K562 (cell line): Measurements from ENCODE around the gene TMEM164. TPM values are rescaled to one million over a fixed set of nuclear protein-coding genes. Genes with fewer than 3 reads are reported as not detected.
A peak's percentile ranks its signal among the peaks of the same experiment; 100 is the strongest.

Experiments
- ATAC-seq: fragments of 200-7000 bp; cut with Tn5 transposase; 3 replicates; pipeline ENCODE4 v1.9.1; 2020; ENCODE audit warnings: moderate library complexity
- BruUV-seq: library from RNA; stranded (reverse); fragments of 400-500 nt; replicated peaks from 2 replicates; lab custom pipeline; 2021; lab: Mats Ljungman, UMichigan
- CTCF ChIA-PET: fragments of 300-600 bp; formaldehyde crosslinking; extraction: SDS; loops from one replicate; lab custom pipeline; 2021; ENCODE audit warnings: low intra/inter-chr PET ratio; lab: Yijun Ruan, JAX
- POLR2A ChIA-PET: fragments of 300-600, 350-650 bp; sonication (Branson Sonifier 250); formaldehyde crosslinking; extraction: SDS; loops from one replicate; lab custom pipeline; 2021; ENCODE audit warnings: antibody characterized with exemption, inconsistent platforms; lab: Yijun Ruan, JAX
- DNase-seq, 4 experiments: peaks; one replicate each; pipeline versions ENCODE4 v3.0.0 to v3.0.0-alpha.2; 2011 to 2018; ENCODE audit warnings: low spot score in 3 of 4, mixed read lengths in 3 of 4; ENCODE audit errors: extremely low read depth in 1 of 4
- FAIRE-seq: peaks from 2 replicates; lab custom pipeline; 2011; peaks lifted over from hg19 to GRCh38; lab: Jason Lieb, UNC
- H2AFZ ChIP-seq: 2 replicates; pipeline ENCODE4 v1.6.0; 2011; ENCODE audit warnings: low read depth, low read length, control low read depth, inconsistent platforms
- H3K27ac ChIP-seq: fragments of 200-600 bp; 3 replicates; pipeline ENCODE4 v1.8.0; 2011; ENCODE audit warnings: low read depth, mild to moderate bottlenecking, control low read depth, inconsistent platforms, low read length, moderate library complexity, mixed read lengths; ENCODE audit errors: extremely low read depth
- H3K27me3 ChIP-seq, 2 experiments: fragments of 300-600 bp in 1 of 2; 2 replicates in 1 of 2; 3 replicates in 1 of 2; pipeline versions ENCODE4 v1.6.0 to v1.8.0; 2011; ENCODE audit warnings: inconsistent platforms in 2 of 2, low read length in 2 of 2, mild to moderate bottlenecking in 1 of 2, mixed read lengths in 1 of 2, moderate library complexity in 1 of 2; ENCODE audit not compliant: control insufficient read depth in 2 of 2, insufficient read depth in 2 of 2
- H3K36me3 ChIP-seq: fragments of 300-600 bp; 3 replicates; pipeline ENCODE4 v1.8.0; 2011; ENCODE audit warnings: mild to moderate bottlenecking, low read length, inconsistent platforms; ENCODE audit not compliant: control insufficient read depth, insufficient read depth
- H3K4me1 ChIP-seq, 2 experiments: fragments of 200-600 bp in 1 of 2; replicated peaks in 1 of 2; 2 replicates in 1 of 2; 3 replicates in 1 of 2; pipeline versions ENCODE4 v1.5.1 to v1.8.0; 2011; ENCODE audit warnings: inconsistent platforms in 2 of 2, low read length in 2 of 2, mild to moderate bottlenecking in 1 of 2, mixed read lengths in 1 of 2, moderate library complexity in 1 of 2; ENCODE audit not compliant: control insufficient read depth in 2 of 2, insufficient read depth in 2 of 2
- H3K4me2 ChIP-seq: 2 replicates; pipeline ENCODE4 v1.6.1; 2011; ENCODE audit warnings: low read length, control low read depth, inconsistent platforms, mixed read lengths; ENCODE audit not compliant: insufficient read depth
- H3K4me3 ChIP-seq: fragments of 200-600 bp; sonication (generic), shearing (Covaris generic); 2 replicates; pipeline ENCODE4 v1.5.1; 2016; ENCODE audit warnings: control low read depth, inconsistent platforms
- H3K79me2 ChIP-seq: fragments of 200-600 bp; 3 replicates; pipeline ENCODE4 v1.8.0; 2011; ENCODE audit warnings: low read length, inconsistent platforms; ENCODE audit not compliant: control insufficient read depth, insufficient read depth
- H3K9ac ChIP-seq, 2 experiments: 2 replicates each; pipeline versions ENCODE4 v1.6.0 to v1.6.1; 2011; ENCODE audit warnings: low read depth in 2 of 2, low read length in 2 of 2, control low read depth in 1 of 2, inconsistent platforms in 1 of 2, mild to moderate bottlenecking in 1 of 2, mixed read lengths in 1 of 2; ENCODE audit not compliant: insufficient read depth in 1 of 2
- H3K9me1 ChIP-seq: one replicate; pipeline ENCODE4 v1.6.0; 2011; ENCODE audit warnings: inconsistent platforms, mild to moderate bottlenecking, low read length, moderate library complexity; ENCODE audit not compliant: control insufficient read depth, insufficient read depth
- H3K9me3 ChIP-seq: replicated peaks from 2 replicates; pipeline ENCODE4 v1.5.1; 2011; ENCODE audit warnings: low read depth, low read length, inconsistent platforms; ENCODE audit not compliant: control insufficient read depth, insufficient read depth
- H4K20me1 ChIP-seq: replicated peaks from 2 replicates; pipeline ENCODE4 v1.6.1; 2011; ENCODE audit warnings: low read length, inconsistent platforms, mixed read lengths; ENCODE audit not compliant: control insufficient read depth, insufficient read depth
- AFF1 ChIP-seq, 2 experiments: fragments of 450-650 bp; IDR thresholded peaks; 2 replicates each; pipeline ENCODE4 v1.6.1; 2018; ENCODE audit warnings: mild to moderate bottlenecking in 2 of 2, low read depth in 1 of 2; ENCODE audit not compliant: partially characterized antibody in 2 of 2
- ARHGAP35 ChIP-seq: fragments of 450-650 bp; IDR thresholded peaks from 2 replicates; pipeline ENCODE4 v1.6.1; 2018; ENCODE audit not compliant: partially characterized antibody
- ATF1 ChIP-seq, 2 experiments: fragments of 450-650 bp in 1 of 2; IDR thresholded peaks; 2 replicates each; pipeline ENCODE4 v1.6.1; 2016; ENCODE audit warnings: missing compliant biosample characterization in 1 of 2, missing genetic modification characterization in 1 of 2
- BCL6 ChIP-seq: fragments of 250-450 bp; sonication (Bioruptor Pico); IDR thresholded peaks from 2 replicates; pipeline ENCODE4 v1.4.0; 2020
- GATA2 ChIP-seq: sonication (generic); formaldehyde crosslinking; IDR thresholded peaks from 2 replicates; pipeline ENCODE4 v1.4.0; 2020; ENCODE audit warnings: mild to moderate bottlenecking, missing genetic modification reagents
- MCM7 ChIP-seq, 2 experiments: fragments of 450-650 bp; IDR thresholded peaks; 2 replicates each; pipeline ENCODE4 v1.6.1; 2016 to 2018
- MLLT1 ChIP-seq, 2 experiments: fragments of 450-650 bp; IDR thresholded peaks; 2 replicates each; pipeline ENCODE4 v1.6.1; 2016
- MXI1 ChIP-seq: IDR thresholded peaks from 2 replicates; pipeline ENCODE4 v1.6.1; 2011; ENCODE audit warnings: low read depth, mild to moderate bottlenecking, improper control_type of control experiment, low read length
- POLR2AphosphoS5 ChIP-seq: IDR thresholded peaks from 2 replicates; pipeline ENCODE4 v1.6.1; 2011; ENCODE audit warnings: mild to moderate bottlenecking, low read depth, low read length, moderate library complexity; ENCODE audit not compliant: control insufficient read depth, insufficient read depth
- SUPT5H ChIP-seq: fragments of 450-650 bp; IDR thresholded peaks from 2 replicates; pipeline ENCODE4 v1.6.1; 2016
- TEAD4 ChIP-seq, 2 experiments: sonication (generic) in 1 of 2; formaldehyde crosslinking in 1 of 2; IDR thresholded peaks; 2 replicates each; pipeline versions ENCODE4 v1.6.1 to v1.8.0; 2012 to 2022; ENCODE audit warnings: borderline replicate concordance in 1 of 2, inconsistent platforms in 1 of 2, low read length in 1 of 2, mild to moderate bottlenecking in 1 of 2, missing genetic modification reagents in 1 of 2
- ZNF217 ChIP-seq: sonication (generic); formaldehyde crosslinking; IDR thresholded peaks from 2 replicates; pipeline ENCODE4 v1.8.0; 2022; ENCODE audit warnings: mild to moderate bottlenecking, missing genetic modification reagents
- ZNF57 ChIP-seq: fragments of 450-650 bp; formaldehyde crosslinking; IDR thresholded peaks from 2 replicates; pipeline ENCODE4 v1.4.0; 2020; ENCODE audit warnings: mild to moderate bottlenecking, moderate library complexity
- ZNF589 ChIP-seq: fragments of 200-800 bp; sonication (Bioruptor generic); IDR thresholded peaks from 2 replicates; pipeline ENCODE4 v1.6.1; 2016; ENCODE audit warnings: low read depth, missing genetic modification characterization, missing compliant biosample characterization
- ZNF707 ChIP-seq: fragments of 250-450 bp; sonication (Bioruptor Pico); conservative IDR thresholded peaks from 2 replicates; pipeline ENCODE4 v1.8.0; 2022; ENCODE audit warnings: inconsistent platforms, mild to moderate bottlenecking, moderate library complexity
- ZNF778 ChIP-seq: fragments of 450-650 bp; formaldehyde crosslinking; IDR thresholded peaks from 2 replicates; pipeline ENCODE4 v1.4.0; 2020; ENCODE audit warnings: mild to moderate bottlenecking, moderate library complexity
- WGBS: fragments of 100-300 bp; shearing (Covaris generic); methylation state at CpG from one replicate; pipeline ENCODE4 v1.1.6; 2016; ENCODE audit warnings: low coverage, mixed read lengths; ENCODE audit not compliant: insufficient coverage; ENCODE audit errors: missing lambda C conversion rate; 5-methylcytosine and 5-hydroxymethylcytosine counted together
- in situ Hi-C: fragments of 300-500 bp; cut with MboI; formaldehyde crosslinking; loops from 4 replicates; pipeline ENCODE4 v1.15.0; 2018; ENCODE audit warnings: inconsistent platforms, mixed read lengths
- intact Hi-C: fragments of 100-400 bp; cut with micrococcal nuclease; formaldehyde crosslinking; loops from 2 replicates; pipeline ENCODE4 v1.14.2; 2022
- polyA plus RNA-seq, 8 experiments: library from polyadenylated mRNA; depleted of rRNA in 4 of 8; stranded (reverse) in 5 of 8; unstranded in 3 of 8; fragments of >200 nt; fragmentation: Nextera tagmentation in 2 of 8; fragmentation: Illumina TruSeq in 1 of 8; extraction: Ambion mirVana in 2 of 8; extraction: Trizol in 1 of 8; gene quantifications; 2 replicates each; pipeline versions ENCODE4 v1.2.1 to v1.2.3, GENCODE V29; 2011 to 2014; ENCODE audit warnings: inconsistent platforms in 1 of 8, missing spikeins in 1 of 8
- total RNA-seq, 7 experiments: library from RNA; depleted of rRNA in 6 of 7; stranded (reverse); fragments of >200 nt in 6 of 7; fragmentation: Illumina TruSeq in 2 of 7; extraction: Trizol in 2 of 7; gene quantifications; 2 replicates each; pipeline versions ENCODE4 v1.2.1 to v1.2.3, GENCODE V29; 2011 to 2021; ENCODE audit warnings: low replicate concordance in 1 of 7

TMEM164 gene
- total and polyA plus RNA-seq, 9 of the 15 experiments (the other 6 are each of a cell fraction or from before 2014, with no cell fraction given), result 2.4 to 57.3 (median 23.1) TPM

- Histone ChIP-seq H3K9me3 (no peaks in the 10 kb centered on the region), H3K9me1 (no peaks in the 10 kb centered on the region), H3K79me2 (peaks cover 76% of the 10 kb centered on the region), H3K4me2 (peak overlapping the region; percentile 83; the same call in 1 of the 2 replicates), H3K27ac (no peak overlapping the region), H3K27me3 (no peaks in the 10 kb centered on the region), H3K36me3 (peaks cover 69% of the 10 kb centered on the region), H4K20me1 (no peaks in the 10 kb centered on the region; the same call in 1 of the 2 replicates), H3K9ac (no peak overlapping the region), H2AFZ (no peak overlapping the region), H3K4me3 (no peak overlapping the region), H3K4me1 (peaks cover 23 to 51% of the 10 kb centered on the region in 2 experiments)
- no TSS peak for BruUV-seq
- 52% methylated on average over 2 of the region's 2 CpGs for WGBS
- no peak for ATAC-seq
- ChIA-PET POLR2A (interaction anchor here (0.6 to 1.4 kb wide), 4 partner anchors 39 to 247 kb away, joined by 3 to 4 read pairs (median 3); no protein-coding TSS in a partner anchor), CTCF (no interaction called here)
- no peak for FAIRE-seq
- no peak for DNase-seq
- in situ Hi-C loops (no loop called here), intact Hi-C loops (no loop called here)
- no peak for TF ChIP-seq ZNF217
- no peak for TF ChIP-seq ARHGAP35
- no peak for TF ChIP-seq BCL6 (CRISPR knock-in tag)
- no peak for TF ChIP-seq GATA2 (CRISPR knock-in tag)
- TF ChIP-seq MXI1, result no peak
- no peak for TF ChIP-seq ZNF57 (CRISPR knock-in tag)
- no peak for TF ChIP-seq AFF1 (IDR thresholded peaks at IDR 0.05; ENCODE audit: low read depth in 1 of 2, partially characterized antibody in 2 of 2)
- no peak for TF ChIP-seq ZNF707 (CRISPR knock-in tag)
- TF ChIP-seq ATF1 (CRISPR knock-in tag; IDR thresholded peaks at IDR 0.05), result no peak
- TF ChIP-seq ATF1 (tag; IDR thresholded peaks at IDR 0.05), result no peak
- no peak for TF ChIP-seq ZNF778 (CRISPR knock-in tag)
- no peak for TF ChIP-seq MCM7 (IDR thresholded peaks at IDR 0.05)
- TF ChIP-seq TEAD4 (IDR thresholded peaks at IDR 0.05; ENCODE audit: low read length), result no peak
- TF ChIP-seq TEAD4 (CRISPR knock-in tag; IDR thresholded peaks at IDR 0.05; ENCODE audit: borderline replicate concordance), result no peak
- no peak for TF ChIP-seq MLLT1 (IDR thresholded peaks at IDR 0.05)
- no peak for TF ChIP-seq ZNF589 (CRISPR knock-in tag)
- no peak for TF ChIP-seq POLR2AphosphoS5
- no peak for TF ChIP-seq SUPT5H
Measured at GRCh38 chrX:110006161-110006560, 3.2 kb downstream of the TMEM164 start.
